Measurements from ENCODE around the gene ALKBH1. TPM values are rescaled to one million over a fixed set of nuclear protein-coding genes. Genes with fewer than 3 reads are reported as not detected.

ALKBH1 gene
- total and polyA plus RNA-seq, 2 of the 13 experiments (the other 11 are each of a cell fraction or from before 2014, with no cell fraction given), result 12.5 to 14.3 TPM

- TF ChIP-seq, protein P1, sequence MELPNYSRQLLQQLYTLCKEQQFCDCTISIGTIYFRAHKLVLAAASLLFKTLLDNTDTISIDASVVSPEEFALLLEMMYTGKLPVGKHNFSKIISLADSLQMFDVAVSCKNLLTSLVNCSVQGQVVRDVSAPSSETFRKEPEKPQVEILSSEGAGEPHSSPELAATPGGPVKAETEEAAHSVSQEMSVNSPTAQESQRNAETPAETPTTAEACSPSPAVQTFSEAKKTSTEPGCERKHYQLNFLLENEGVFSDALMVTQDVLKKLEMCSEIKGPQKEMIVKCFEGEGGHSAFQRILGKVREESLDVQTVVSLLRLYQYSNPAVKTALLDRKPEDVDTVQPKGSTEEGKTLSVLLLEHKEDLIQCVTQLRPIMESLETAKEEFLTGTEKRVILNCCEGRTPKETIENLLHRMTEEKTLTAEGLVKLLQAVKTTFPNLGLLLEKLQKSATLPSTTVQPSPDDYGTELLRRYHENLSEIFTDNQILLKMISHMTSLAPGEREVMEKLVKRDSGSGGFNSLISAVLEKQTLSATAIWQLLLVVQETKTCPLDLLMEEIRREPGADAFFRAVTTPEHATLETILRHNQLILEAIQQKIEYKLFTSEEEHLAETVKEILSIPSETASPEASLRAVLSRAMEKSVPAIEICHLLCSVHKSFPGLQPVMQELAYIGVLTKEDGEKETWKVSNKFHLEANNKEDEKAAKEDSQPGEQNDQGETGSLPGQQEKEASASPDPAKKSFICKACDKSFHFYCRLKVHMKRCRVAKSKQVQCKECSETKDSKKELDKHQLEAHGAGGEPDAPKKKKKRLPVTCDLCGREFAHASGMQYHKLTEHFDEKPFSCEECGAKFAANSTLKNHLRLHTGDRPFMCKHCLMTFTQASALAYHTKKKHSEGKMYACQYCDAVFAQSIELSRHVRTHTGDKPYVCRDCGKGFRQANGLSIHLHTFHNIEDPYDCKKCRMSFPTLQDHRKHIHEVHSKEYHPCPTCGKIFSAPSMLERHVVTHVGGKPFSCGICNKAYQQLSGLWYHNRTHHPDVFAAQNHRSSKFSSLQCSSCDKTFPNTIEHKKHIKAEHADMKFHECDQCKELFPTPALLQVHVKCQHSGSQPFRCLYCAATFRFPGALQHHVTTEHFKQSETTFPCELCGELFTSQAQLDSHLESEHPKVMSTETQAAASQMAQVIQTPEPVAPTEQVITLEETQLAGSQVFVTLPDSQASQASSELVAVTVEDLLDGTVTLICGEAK (IDR thresholded peaks at IDR 0.05), result peak; percentile 76
- TF ChIP-seq, protein P1 (CRISPR knock-in tag; IDR thresholded peaks at IDR 0.05), result peak; percentile 69
- TF ChIP-seq HNF4A (CRISPR knock-in tag; IDR thresholded peaks at IDR 0.05), result peak; percentile 36
- TF ChIP-seq ATF1 (CRISPR knock-in tag; IDR thresholded peaks at IDR 0.05), result no peak
- TF ChIP-seq, protein P2, sequence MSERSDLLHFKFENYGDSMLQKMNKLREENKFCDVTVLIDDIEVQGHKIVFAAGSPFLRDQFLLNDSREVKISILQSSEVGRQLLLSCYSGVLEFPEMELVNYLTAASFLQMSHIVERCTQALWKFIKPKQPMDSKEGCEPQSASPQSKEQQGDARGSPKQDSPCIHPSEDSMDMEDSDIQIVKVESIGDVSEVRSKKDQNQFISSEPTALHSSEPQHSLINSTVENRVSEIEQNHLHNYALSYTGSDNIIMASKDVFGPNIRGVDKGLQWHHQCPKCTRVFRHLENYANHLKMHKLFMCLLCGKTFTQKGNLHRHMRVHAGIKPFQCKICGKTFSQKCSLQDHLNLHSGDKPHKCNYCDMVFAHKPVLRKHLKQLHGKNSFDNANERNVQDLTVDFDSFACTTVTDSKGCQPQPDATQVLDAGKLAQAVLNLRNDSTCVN (CRISPR knock-in tag; IDR thresholded peaks at IDR 0.05; ENCODE audit: borderline replicate concordance), result no peak; the same call in 1 of the 2 replicates
- TF ChIP-seq CHD4 (IDR thresholded peaks at IDR 0.05; ENCODE audit: borderline replicate concordance, low read length), result no peak
- TF ChIP-seq, protein P3, sequence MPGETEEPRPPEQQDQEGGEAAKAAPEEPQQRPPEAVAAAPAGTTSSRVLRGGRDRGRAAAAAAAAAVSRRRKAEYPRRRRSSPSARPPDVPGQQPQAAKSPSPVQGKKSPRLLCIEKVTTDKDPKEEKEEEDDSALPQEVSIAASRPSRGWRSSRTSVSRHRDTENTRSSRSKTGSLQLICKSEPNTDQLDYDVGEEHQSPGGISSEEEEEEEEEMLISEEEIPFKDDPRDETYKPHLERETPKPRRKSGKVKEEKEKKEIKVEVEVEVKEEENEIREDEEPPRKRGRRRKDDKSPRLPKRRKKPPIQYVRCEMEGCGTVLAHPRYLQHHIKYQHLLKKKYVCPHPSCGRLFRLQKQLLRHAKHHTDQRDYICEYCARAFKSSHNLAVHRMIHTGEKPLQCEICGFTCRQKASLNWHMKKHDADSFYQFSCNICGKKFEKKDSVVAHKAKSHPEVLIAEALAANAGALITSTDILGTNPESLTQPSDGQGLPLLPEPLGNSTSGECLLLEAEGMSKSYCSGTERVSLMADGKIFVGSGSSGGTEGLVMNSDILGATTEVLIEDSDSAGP (CRISPR knock-in tag; IDR thresholded peaks at IDR 0.05; ENCODE audit: borderline replicate concordance), result peak; percentile 72; the same call in 1 of the 2 replicates
- TF ChIP-seq, protein P4, sequence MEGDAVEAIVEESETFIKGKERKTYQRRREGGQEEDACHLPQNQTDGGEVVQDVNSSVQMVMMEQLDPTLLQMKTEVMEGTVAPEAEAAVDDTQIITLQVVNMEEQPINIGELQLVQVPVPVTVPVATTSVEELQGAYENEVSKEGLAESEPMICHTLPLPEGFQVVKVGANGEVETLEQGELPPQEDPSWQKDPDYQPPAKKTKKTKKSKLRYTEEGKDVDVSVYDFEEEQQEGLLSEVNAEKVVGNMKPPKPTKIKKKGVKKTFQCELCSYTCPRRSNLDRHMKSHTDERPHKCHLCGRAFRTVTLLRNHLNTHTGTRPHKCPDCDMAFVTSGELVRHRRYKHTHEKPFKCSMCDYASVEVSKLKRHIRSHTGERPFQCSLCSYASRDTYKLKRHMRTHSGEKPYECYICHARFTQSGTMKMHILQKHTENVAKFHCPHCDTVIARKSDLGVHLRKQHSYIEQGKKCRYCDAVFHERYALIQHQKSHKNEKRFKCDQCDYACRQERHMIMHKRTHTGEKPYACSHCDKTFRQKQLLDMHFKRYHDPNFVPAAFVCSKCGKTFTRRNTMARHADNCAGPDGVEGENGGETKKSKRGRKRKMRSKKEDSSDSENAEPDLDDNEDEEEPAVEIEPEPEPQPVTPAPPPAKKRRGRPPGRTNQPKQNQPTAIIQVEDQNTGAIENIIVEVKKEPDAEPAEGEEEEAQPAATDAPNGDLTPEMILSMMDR (CRISPR knock-in tag; IDR thresholded peaks at IDR 0.05), result peak; percentile 14; the same call in 1 of the 2 replicates
- TF ChIP-seq RFX1 (IDR thresholded peaks at IDR 0.05), result no peak
- peak; percentile 46; the same call in 1 of the 2 replicates for TF ChIP-seq NFRKB (IDR thresholded peaks at IDR 0.05)
- TF ChIP-seq HMGXB4 (CRISPR knock-in tag; IDR thresholded peaks at IDR 0.05; ENCODE audit: borderline replicate concordance in 1 of 2, low read depth in 1 of 2), result peak in 1 of 2 experiments; percentile 50; a peak in 2 of 4 replicates
- TF ChIP-seq SIN3A (IDR thresholded peaks at IDR 0.05; ENCODE audit: borderline replicate concordance, low read depth, low read length), result peak; percentile 73; the same call in 1 of the 2 replicates
- TF ChIP-seq NCOA1 (CRISPR knock-in tag; IDR thresholded peaks at IDR 0.05), result peak; percentile 72; the same call in 1 of the 2 replicates
Observed at GRCh38 chr14:77707724-77708408, at the start of gene ALKBH1, which contains the start of gene SLIRP (continued).
